Mesenchymal stem cell (in vitro differentiated cells and primary cell): ENCODE results near the gene ADGRF4.

Source experiments
- DNase-seq: peaks from one replicate; pipeline ENCODE4 v3.0.0-alpha.2; 2013
- H2AFZ ChIP-seq: one replicate; pipeline ENCODE4 v1.6.1; 2013; ENCODE audit warnings: low read depth, mild to moderate bottlenecking, control low read depth, inconsistent platforms, low read length, moderate library complexity
- H2AK5ac ChIP-seq: 2 replicates; pipeline ENCODE4 v1.6.1; 2013; ENCODE audit warnings: low read length, moderate library complexity, mild to moderate bottlenecking, inconsistent platforms; ENCODE audit not compliant: severe bottlenecking
- H2BK120ac ChIP-seq: one replicate; pipeline ENCODE4 v1.6.1; 2013; ENCODE audit warnings: low read depth, mild to moderate bottlenecking, inconsistent platforms, low read length, moderate library complexity
- H2BK12ac ChIP-seq, 2 experiments: one replicate each; pipeline ENCODE4 v1.6.1; 2013; ENCODE audit warnings: inconsistent platforms in 2 of 2, low read length in 2 of 2, mild to moderate bottlenecking in 2 of 2, moderate library complexity in 2 of 2, control low read depth in 1 of 2
- H2BK15ac ChIP-seq: one replicate; pipeline ENCODE4 v1.6.1; 2013; ENCODE audit warnings: mild to moderate bottlenecking, low read depth, inconsistent platforms; ENCODE audit not compliant: poor library complexity, severe bottlenecking
- H2BK5ac ChIP-seq: 2 replicates; pipeline ENCODE4 v1.6.1; 2013; ENCODE audit warnings: low read depth, mild to moderate bottlenecking, low read length, control low read depth, inconsistent platforms; ENCODE audit not compliant: poor library complexity, severe bottlenecking
- H3K14ac ChIP-seq, 2 experiments: one replicate each; pipeline ENCODE4 v1.6.1; 2013; ENCODE audit warnings: inconsistent platforms in 2 of 2, low read length in 2 of 2, control low read depth in 1 of 2, mild to moderate bottlenecking in 1 of 2, moderate library complexity in 1 of 2
- H3K18ac ChIP-seq, 2 experiments: one replicate each; pipeline ENCODE4 v1.6.1; 2013; ENCODE audit warnings: inconsistent platforms in 2 of 2, low read length in 2 of 2, control low read depth in 1 of 2, low read depth in 1 of 2, mild to moderate bottlenecking in 1 of 2
- H3K23ac ChIP-seq, 2 experiments: one replicate each; pipeline ENCODE4 v1.6.1; 2013; ENCODE audit warnings: inconsistent platforms in 2 of 2, low read length in 2 of 2, mild to moderate bottlenecking in 2 of 2, moderate library complexity in 2 of 2, control low read depth in 1 of 2
- H3K27ac ChIP-seq: 2 replicates; pipeline ENCODE4 v1.5.1; 2013; ENCODE audit warnings: mild to moderate bottlenecking, moderate library complexity, low read length, control low read depth, inconsistent platforms; ENCODE audit not compliant: poor library complexity, severe bottlenecking
- H3K27me3 ChIP-seq, 2 experiments: 2 replicates each; pipeline versions ENCODE4 v1.6.1 to v1.7.0; 2013; ENCODE audit warnings: low read length in 2 of 2, mild to moderate bottlenecking in 2 of 2, moderate library complexity in 2 of 2, control low read depth in 1 of 2, inconsistent platforms in 1 of 2; ENCODE audit not compliant: control insufficient read depth in 1 of 2, insufficient read depth in 1 of 2
- H3K36me3 ChIP-seq, 2 experiments: 2 replicates each; pipeline versions ENCODE4 v1.6.1 to v1.7.0; 2013; ENCODE audit warnings: low read length in 2 of 2, control low read depth in 1 of 2, inconsistent platforms in 1 of 2, low read depth in 1 of 2, mild to moderate bottlenecking in 1 of 2; ENCODE audit not compliant: insufficient read depth in 2 of 2, control insufficient read depth in 1 of 2
- H3K4ac ChIP-seq, 2 experiments: one replicate each; pipeline ENCODE4 v1.6.1; 2013; ENCODE audit warnings: inconsistent platforms in 2 of 2, low read length in 2 of 2, mild to moderate bottlenecking in 2 of 2, moderate library complexity in 2 of 2, control low read depth in 1 of 2, low read depth in 1 of 2
- H3K4me1 ChIP-seq: 2 replicates; pipeline ENCODE4 v1.6.1; 2013; ENCODE audit warnings: low read depth, low read length, control low read depth; ENCODE audit not compliant: control insufficient read depth, insufficient read depth
- H3K4me2 ChIP-seq: 2 replicates; pipeline ENCODE4 v1.6.1; 2013; ENCODE audit warnings: low read length, mild to moderate bottlenecking, inconsistent platforms; ENCODE audit not compliant: poor library complexity, severe bottlenecking
- H3K4me3 ChIP-seq, 2 experiments: 2 replicates each; pipeline versions ENCODE4 v1.5.1 to v1.7.0; 2013; ENCODE audit warnings: low read length in 2 of 2, mild to moderate bottlenecking in 2 of 2, control low read depth in 1 of 2, low read depth in 1 of 2; ENCODE audit not compliant: insufficient read depth in 1 of 2
- H3K79me1 ChIP-seq: replicated peaks from 2 replicates; pipeline ENCODE4 v1.6.1; 2013; ENCODE audit warnings: mild to moderate bottlenecking, control low read depth, low read length, inconsistent platforms; ENCODE audit not compliant: poor library complexity, severe bottlenecking
- H3K9ac ChIP-seq: 2 replicates; pipeline ENCODE4 v1.7.0; 2013; ENCODE audit warnings: mild to moderate bottlenecking, low read length, moderate library complexity
- H3K9me3 ChIP-seq: 2 replicates; pipeline ENCODE4 v1.7.0; 2013; ENCODE audit warnings: mild to moderate bottlenecking, low read length; ENCODE audit not compliant: control insufficient read depth
- H4K8ac ChIP-seq: one replicate; pipeline ENCODE4 v1.6.1; 2013; ENCODE audit warnings: inconsistent platforms, mild to moderate bottlenecking, low read length, moderate library complexity
- H4K91ac ChIP-seq: one replicate; pipeline ENCODE4 v1.6.1; 2013; ENCODE audit warnings: mild to moderate bottlenecking, low read length, inconsistent platforms
- WGBS: methylation state at CpG from one replicate; pipeline ENCODE4 v1.1.7; 2013; ENCODE audit warnings: mixed read lengths; 5-methylcytosine and 5-hydroxymethylcytosine counted together

Gene ADGRF4

GRCh38 chr6:47762502-47762901, 64.1 kb downstream of the ADGRF4 start:
- H3K4me2 ChIP-seq = no peak overlapping the region
- no peak overlapping the region for H4K91ac ChIP-seq
- no peak for DNase-seq
- no peak overlapping the region for H2BK12ac ChIP-seq
- no peak overlapping the region for H3K4me3 ChIP-seq
- no peak overlapping the region for H4K8ac ChIP-seq
- H2BK5ac ChIP-seq = no peak overlapping the region
- H3K18ac ChIP-seq = no peak overlapping the region
- H3K27me3 ChIP-seq = no peaks in the 10 kb centered on the region
- H3K4me1 ChIP-seq = no peaks in the 10 kb centered on the region
- H3K79me1 ChIP-seq = no peaks in the 10 kb centered on the region
- WGBS = 96% methylated on average over 2 of the region's 3 CpGs
- H2BK15ac ChIP-seq = no peak overlapping the region
- H3K27ac ChIP-seq = no peak overlapping the region
- no peak overlapping the region for H3K14ac ChIP-seq
- no peak overlapping the region for H3K23ac ChIP-seq
- no peak overlapping the region for H2AFZ ChIP-seq
- no peak overlapping the region for H2AK5ac ChIP-seq
- no peak overlapping the region for H3K4ac ChIP-seq
- peaks cover 4% of the 10 kb centered on the region for H3K9me3 ChIP-seq
- H3K36me3 ChIP-seq = no peaks in the 10 kb centered on the region
- H2BK120ac ChIP-seq = no peak overlapping the region
- H3K9ac ChIP-seq = no peak overlapping the region

GRCh38 chr6:47766445-47766844, 68.1 kb downstream of the ADGRF4 start:
- no peak overlapping the region for H2BK12ac ChIP-seq
- no peaks in the 10 kb centered on the region for H3K79me1 ChIP-seq
- H3K14ac ChIP-seq = no peak overlapping the region
- no peak overlapping the region for H3K9ac ChIP-seq
- peaks cover 4% of the 10 kb centered on the region for H3K9me3 ChIP-seq
- H3K23ac ChIP-seq = no peak overlapping the region
- H2BK5ac ChIP-seq = no peak overlapping the region
- no peak overlapping the region for H2BK15ac ChIP-seq
- no peaks in the 10 kb centered on the region for H3K27me3 ChIP-seq
- no peak overlapping the region for H3K18ac ChIP-seq
- H3K27ac ChIP-seq = no peak overlapping the region
- H4K91ac ChIP-seq = no peak overlapping the region
- H3K4me1 ChIP-seq = no peaks in the 10 kb centered on the region
- no peak overlapping the region for H3K4me2 ChIP-seq
- no peaks in the 10 kb centered on the region for H3K36me3 ChIP-seq
- H3K4ac ChIP-seq = no peak overlapping the region
- DNase-seq = no peak
- H3K4me3 ChIP-seq = no peak overlapping the region
- H4K8ac ChIP-seq = no peak overlapping the region
- H2AK5ac ChIP-seq = no peak overlapping the region
- H2BK120ac ChIP-seq = no peak overlapping the region
- H2AFZ ChIP-seq = no peak overlapping the region
- WGBS = no CpG with 5 or more reads among the region's 3 CpGs

GRCh38 chr6:47767102-47767501, 68.7 kb downstream of the ADGRF4 start:
- Histone ChIP-seq H4K91ac (no peak overlapping the region), H3K79me1 (no peaks in the 10 kb centered on the region), H2BK12ac (no peak overlapping the region), H3K18ac (no peak overlapping the region), H3K27me3 (no peaks in the 10 kb centered on the region), H3K9me3 (peaks cover 4% of the 10 kb centered on the region), H3K14ac (no peak overlapping the region), H2BK5ac (no peak overlapping the region), H2BK15ac (no peak overlapping the region), H4K8ac (no peak overlapping the region), H3K4me3 (no peak overlapping the region), H3K27ac (no peak overlapping the region), H3K9ac (no peak overlapping the region), H2BK120ac (no peak overlapping the region), H3K36me3 (no peaks in the 10 kb centered on the region), H3K4me1 (no peaks in the 10 kb centered on the region), H3K23ac (no peak overlapping the region), H2AK5ac (no peak overlapping the region), H3K4me2 (no peak overlapping the region), H3K4ac (no peak overlapping the region), H2AFZ (no peak overlapping the region)
- DNase-seq = no peak
- 86% methylated on average over 1 of the region's 1 CpG for WGBS

- no peak overlapping the region for H3K27ac ChIP-seq
- H3K14ac ChIP-seq = no peak overlapping the region
- H3K23ac ChIP-seq = no peak overlapping the region
- H3K79me1 ChIP-seq = no peaks in the 10 kb centered on the region
- no peak overlapping the region for H4K91ac ChIP-seq
- H3K4me3 ChIP-seq = no peak overlapping the region
- H3K36me3 ChIP-seq = no peaks in the 10 kb centered on the region
- no peak overlapping the region for H2BK120ac ChIP-seq
- no peak overlapping the region for H2BK5ac ChIP-seq
- no peak overlapping the region for H3K4me2 ChIP-seq
- H3K9me3 ChIP-seq = peaks cover 4% of the 10 kb centered on the region
- H2BK15ac ChIP-seq = no peak overlapping the region
- H3K4me1 ChIP-seq = no peaks in the 10 kb centered on the region
- no peak overlapping the region for H3K18ac ChIP-seq
- H4K8ac ChIP-seq = no peak overlapping the region
- H3K9ac ChIP-seq = no peak overlapping the region
- DNase-seq = no peak
- no peak overlapping the region for H2AK5ac ChIP-seq
- H2BK12ac ChIP-seq = no peak overlapping the region
- no peak overlapping the region for H2AFZ ChIP-seq
- H3K27me3 ChIP-seq = no peaks in the 10 kb centered on the region
- H3K4ac ChIP-seq = no peak overlapping the region
Observed at GRCh38 chr6:47769982-47770381, 71.6 kb downstream of the ADGRF4 start.
